Measurements from ENCODE around the gene WDR70.

DNA sequence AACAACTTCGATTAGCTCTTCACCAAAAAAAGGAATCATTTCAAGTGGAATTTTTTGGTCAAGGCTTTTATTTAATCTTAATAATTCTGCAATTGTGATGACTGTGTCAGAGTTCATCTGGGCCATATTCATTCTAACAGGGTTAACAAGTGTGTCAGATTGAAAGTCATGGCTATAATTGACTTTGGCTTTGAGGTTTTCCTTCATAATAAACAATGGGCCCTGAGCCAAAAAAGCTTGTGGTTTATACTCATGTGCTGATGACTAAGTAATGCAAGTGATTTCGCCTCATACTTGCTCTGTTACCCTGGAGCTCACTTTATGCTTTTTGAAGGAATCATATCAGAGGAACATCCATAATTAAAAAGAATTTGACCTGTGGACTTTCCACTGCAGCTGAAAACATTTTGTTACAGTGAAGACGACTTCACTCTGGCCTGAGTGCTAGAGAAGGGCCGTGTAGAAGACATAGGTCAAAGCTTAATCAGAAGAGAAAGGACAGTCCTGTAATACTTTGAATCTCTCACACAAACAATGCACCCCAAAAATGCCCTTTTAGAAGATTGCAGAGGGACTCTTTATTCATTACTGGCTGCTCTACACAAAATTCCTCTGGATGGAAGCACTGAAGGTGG lies 359.1 kb downstream of the WDR70 start:
- TF ChIP-seq ZNF274 (IDR thresholded peaks at IDR 0.05; ENCODE audit: borderline replicate concordance, extremely low read depth, low read length) (no peak), EZH2 (IDR thresholded peaks at IDR 0.05; ENCODE audit: low read depth, low read length, severe bottlenecking) (no peak), NRF1 (IDR thresholded peaks at IDR 0.05; ENCODE audit: low read depth, low read length) (no peak), SRF (IDR thresholded peaks at IDR 0.05; ENCODE audit: low read depth, low read length) (no peak), CEBPB (IDR thresholded peaks at IDR 0.05; ENCODE audit: low read depth, low read length) (no peak), MAFK (IDR thresholded peaks at IDR 0.05; ENCODE audit: low read depth, low read length) (no peak), POLR2A (IDR thresholded peaks at IDR 0.05; ENCODE audit: control extremely low read depth in 1 of 2, low read depth in 2 of 2, low read length in 2 of 2) (no peak), TEAD4 (IDR thresholded peaks at IDR 0.05; ENCODE audit: low read depth, low read length) (no peak), JUN (IDR thresholded peaks at IDR 0.05; ENCODE audit: low read depth, low read length) (no peak), CBX5 (IDR thresholded peaks at IDR 0.05; ENCODE audit: low read depth, low read length) (no peak)
- TF ChIP-seq, protein P1, sequence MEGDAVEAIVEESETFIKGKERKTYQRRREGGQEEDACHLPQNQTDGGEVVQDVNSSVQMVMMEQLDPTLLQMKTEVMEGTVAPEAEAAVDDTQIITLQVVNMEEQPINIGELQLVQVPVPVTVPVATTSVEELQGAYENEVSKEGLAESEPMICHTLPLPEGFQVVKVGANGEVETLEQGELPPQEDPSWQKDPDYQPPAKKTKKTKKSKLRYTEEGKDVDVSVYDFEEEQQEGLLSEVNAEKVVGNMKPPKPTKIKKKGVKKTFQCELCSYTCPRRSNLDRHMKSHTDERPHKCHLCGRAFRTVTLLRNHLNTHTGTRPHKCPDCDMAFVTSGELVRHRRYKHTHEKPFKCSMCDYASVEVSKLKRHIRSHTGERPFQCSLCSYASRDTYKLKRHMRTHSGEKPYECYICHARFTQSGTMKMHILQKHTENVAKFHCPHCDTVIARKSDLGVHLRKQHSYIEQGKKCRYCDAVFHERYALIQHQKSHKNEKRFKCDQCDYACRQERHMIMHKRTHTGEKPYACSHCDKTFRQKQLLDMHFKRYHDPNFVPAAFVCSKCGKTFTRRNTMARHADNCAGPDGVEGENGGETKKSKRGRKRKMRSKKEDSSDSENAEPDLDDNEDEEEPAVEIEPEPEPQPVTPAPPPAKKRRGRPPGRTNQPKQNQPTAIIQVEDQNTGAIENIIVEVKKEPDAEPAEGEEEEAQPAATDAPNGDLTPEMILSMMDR (IDR thresholded peaks at IDR 0.05; ENCODE audit: control extremely low read depth in 1 of 3, insufficient read depth in 1 of 3, low read depth in 1 of 3, low read length in 3 of 3), result no peak
